HG03432 (cell line): ENCODE data around the gene SRSF10.
A peak's percentile ranks its signal among the peaks of the same experiment; 100 is the strongest.
"Not testable (repeated sequence)": the region's sequence is repeated elsewhere in the genome, so short reads cannot be mapped to it uniquely, and the experiment has no call there.

ENCODE experiments used
- ATAC-seq: cut with Tn5 transposase; IDR thresholded peaks from one replicate; pipeline ENCODE4 v1.9.1; 2021; ENCODE audit warnings: mild to moderate bottlenecking, moderate library complexity; ENCODE audit not compliant: unreplicated experiment

SRSF10 gene

GRCh38 chr1:23979881-23980727 is at the start of gene SRSF10:
Gene SRSF10 (minus strand): TSS chr1:23980327. CDS start chr1:23980255, 72 bp downstream.
- ATAC-seq = peak; percentile 89

DNA sequence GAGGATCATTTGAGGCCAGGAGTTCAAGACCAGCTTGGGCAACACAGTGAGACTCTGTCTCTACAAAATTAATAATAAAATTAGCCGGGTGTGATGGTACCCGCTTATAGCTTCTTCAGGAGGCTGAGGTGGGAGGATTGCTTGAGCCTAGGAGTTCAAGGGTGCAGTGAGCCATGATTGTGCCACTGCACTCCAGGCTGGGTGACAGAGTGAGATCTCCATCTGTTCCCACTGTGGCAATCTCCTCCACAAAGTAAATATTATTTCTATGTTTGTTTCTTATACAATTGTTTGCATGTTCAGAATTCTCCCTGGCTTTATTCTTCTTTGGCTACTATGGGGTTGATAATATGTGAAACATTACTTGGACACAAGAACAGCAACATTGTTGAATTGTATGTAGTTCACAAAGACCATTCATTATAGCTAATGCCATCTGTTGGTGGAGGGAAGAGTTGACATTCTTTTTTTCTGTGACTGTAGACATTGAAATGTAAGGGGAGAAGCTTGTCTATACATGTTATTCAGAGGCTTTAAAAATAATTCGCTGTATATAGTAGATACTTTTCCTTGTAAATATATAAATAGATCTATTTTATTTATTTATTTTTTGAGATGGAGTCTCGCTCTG is 47.8 kb upstream of the SRSF10 start:
- ATAC-seq = no peak

GRCh38 chr1:24022581-24023361 is 42.6 kb upstream of the SRSF10 start:
- ATAC-seq = no peak

- no peak for ATAC-seq
Observed at GRCh38 chr1:24021403-24022266, 41.5 kb upstream of the SRSF10 start.

GRCh38 chr1:24020470-24020869 is 40.3 kb upstream of the SRSF10 start:
- no peak for ATAC-seq

DNA sequence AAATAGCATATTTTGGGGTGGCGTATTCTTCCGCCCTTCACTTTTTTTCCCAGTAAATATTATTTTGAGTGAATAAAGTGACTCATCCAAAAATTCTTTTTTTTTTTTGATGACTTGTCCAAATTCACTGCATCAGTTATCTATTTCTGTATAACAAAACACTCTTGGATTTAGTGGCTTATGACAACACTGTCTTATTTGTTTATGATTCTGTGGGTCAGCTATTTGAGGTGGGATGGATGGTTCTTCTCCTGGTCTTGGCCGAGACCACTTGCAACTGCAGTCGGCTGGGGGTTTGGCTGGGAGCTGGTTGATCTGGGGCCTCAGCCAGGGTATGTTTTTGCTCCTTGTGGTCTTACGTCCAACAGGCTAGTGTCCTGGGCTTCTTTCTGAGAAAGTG is 39.9 kb upstream of the SRSF10 start:
- no peak for ATAC-seq

- ATAC-seq = no peak
Observed at GRCh38 chr1:24018611-24019580, 38.8 kb upstream of the SRSF10 start.

DNA sequence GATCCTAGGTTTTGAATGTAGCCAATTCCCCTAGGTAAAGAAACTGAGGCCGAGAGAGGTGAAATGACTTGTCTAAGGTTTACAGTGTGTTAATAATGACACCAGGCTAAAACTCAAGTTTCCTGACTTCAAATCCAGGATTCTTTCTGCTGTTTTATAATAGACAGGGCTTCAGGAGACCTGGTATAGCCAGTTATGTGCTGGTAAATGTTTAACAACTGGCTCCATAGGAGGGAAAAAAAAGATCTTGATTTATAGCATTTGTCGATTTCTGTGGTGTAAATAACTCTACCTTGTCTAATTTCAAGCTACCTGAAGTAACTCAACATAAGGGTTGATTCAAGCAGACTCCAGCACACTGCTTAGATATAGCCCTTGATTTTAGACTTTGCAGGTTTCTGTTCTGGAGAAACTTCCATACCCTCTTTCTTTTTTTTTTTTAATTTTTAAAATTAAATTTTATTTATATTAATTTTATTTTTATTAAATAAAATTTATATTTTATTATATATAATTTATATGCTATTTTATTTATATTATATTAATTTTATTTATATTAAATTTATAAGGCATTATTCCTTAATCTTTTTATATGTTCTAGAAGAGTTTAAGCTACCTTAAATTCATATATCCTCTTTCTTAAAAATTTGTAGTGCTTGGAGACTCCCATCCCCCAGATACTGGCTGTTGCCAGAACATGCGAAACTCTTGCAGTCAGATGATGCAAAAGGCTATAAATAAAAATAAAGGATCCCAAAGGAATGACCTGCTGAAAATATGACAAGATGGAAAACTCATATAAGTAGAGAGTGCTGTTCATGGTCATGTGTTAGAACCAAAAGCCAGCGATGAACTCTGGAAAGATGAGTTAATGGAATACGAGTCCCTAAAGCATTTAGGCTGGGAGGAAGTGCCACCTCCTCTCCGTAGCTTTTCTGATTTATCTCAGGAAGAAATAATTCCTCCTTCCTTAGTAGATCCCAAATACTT is 35.4 kb upstream of the SRSF10 start:
- ATAC-seq = no peak

- not testable (repeated sequence) for ATAC-seq
Observed at GRCh38 chr1:24012878-24013277, 32.8 kb upstream of the SRSF10 start.

- ATAC-seq = no peak
Observed at GRCh38 chr1:24010650-24011049, 30.5 kb upstream of the SRSF10 start.

DNA sequence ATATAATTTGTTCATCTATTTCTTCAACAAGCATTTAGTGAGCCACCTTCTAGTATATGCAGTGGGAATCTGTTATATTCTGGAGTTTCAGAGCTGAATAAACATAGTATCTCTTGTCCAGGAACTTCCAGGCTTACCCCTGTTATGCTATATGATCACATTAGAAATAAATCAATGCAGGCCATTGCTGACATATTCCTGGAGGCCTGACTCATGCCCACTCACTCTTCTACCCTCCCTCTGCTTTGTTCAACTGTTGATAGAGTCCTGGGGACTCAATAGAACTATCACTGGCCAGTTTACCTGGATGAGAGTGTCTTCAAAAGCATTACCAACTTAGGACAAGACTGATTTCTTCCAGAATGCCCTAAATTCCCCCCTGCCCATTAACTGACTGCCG is 29.3 kb upstream of the SRSF10 start:
- ATAC-seq = no peak

DNA sequence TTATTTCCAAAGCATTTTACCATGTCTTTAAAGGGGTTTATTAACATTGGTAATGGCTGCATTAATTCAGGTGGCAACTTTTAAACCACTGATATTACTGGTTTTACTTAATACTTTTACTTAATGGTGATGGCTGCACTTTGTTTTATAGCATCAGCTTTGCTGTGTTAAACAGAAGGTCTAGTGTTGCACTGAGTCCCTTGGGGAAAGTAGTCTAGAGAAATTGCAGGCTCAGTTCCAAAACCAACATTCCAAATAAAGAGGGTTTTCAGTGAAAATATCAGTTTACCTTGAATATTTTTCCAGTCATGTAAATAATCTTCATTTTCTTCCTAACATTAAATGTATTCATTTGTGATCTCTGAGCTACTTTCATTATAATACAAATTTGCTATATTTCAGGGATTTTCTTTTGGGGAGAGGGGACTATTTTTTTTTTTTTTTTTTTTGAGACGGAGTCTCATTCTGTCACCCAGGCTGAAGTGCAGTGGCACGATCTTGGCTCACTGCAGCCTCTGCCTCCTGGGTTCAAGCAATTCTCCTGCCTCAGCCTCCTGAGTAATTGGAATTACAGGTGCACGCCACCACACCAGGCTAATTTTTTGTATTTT is 28.6 kb upstream of the SRSF10 start:
- ATAC-seq = not testable (repeated sequence)

DNA sequence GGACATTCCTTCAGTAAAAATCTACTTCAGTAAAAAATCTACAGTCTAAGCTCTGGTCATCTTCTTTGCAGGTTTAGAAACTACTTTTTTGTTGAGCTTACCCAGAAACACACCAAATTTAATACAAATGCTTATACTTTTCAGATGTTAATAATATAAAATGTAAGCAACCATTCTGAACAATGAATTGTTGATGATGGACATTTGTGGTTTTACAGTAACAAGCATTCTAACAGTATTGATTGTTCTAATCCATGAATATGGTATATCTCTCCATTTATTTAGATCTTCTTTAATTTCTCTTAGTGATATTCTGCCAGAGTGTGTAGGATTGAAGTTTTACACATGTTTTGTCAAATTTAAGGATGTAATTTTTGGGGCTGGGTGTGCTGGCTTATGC is 27.0 kb upstream of the SRSF10 start:
- no peak for ATAC-seq

GRCh38 chr1:24005163-24005562 is 25.0 kb upstream of the SRSF10 start:
- ATAC-seq = no peak

- ATAC-seq = no peak
Observed at GRCh38 chr1:24004132-24004531, 24.0 kb upstream of the SRSF10 start.

GRCh38 chr1:24003331-24003972 is 23.3 kb upstream of the SRSF10 start:
- ATAC-seq = no peak

DNA sequence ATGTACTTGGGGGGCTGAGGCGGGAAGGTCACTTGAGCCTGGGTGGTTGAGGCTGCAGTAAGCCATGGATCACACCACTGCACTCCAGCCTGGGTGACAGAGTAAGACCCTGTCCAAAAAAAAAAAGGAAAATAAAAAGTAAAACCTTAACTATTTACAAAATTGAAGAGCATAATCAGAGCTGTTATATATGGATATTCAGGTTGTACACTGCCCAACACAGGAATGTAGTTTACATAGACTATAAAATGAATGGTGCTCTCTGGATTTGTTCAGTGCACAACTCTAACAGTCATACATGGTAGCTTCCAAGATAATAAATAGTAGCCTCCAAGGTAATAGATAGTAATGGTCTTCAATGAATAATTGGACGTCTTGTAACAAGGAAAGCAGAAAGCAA is 22.6 kb upstream of the SRSF10 start:
- ATAC-seq = no peak
